HUDEP-2 (cell line): ENCODE data around the gene TUBB4B.

Experiments
- DNase-seq, 76 experiments: peaks; one replicate each; lab custom pipeline; 2025; ENCODE audit not compliant: unreplicated experiment in 76 of 76; lab: John Stamatoyannopoulos, UW

TUBB4B gene

DNA sequence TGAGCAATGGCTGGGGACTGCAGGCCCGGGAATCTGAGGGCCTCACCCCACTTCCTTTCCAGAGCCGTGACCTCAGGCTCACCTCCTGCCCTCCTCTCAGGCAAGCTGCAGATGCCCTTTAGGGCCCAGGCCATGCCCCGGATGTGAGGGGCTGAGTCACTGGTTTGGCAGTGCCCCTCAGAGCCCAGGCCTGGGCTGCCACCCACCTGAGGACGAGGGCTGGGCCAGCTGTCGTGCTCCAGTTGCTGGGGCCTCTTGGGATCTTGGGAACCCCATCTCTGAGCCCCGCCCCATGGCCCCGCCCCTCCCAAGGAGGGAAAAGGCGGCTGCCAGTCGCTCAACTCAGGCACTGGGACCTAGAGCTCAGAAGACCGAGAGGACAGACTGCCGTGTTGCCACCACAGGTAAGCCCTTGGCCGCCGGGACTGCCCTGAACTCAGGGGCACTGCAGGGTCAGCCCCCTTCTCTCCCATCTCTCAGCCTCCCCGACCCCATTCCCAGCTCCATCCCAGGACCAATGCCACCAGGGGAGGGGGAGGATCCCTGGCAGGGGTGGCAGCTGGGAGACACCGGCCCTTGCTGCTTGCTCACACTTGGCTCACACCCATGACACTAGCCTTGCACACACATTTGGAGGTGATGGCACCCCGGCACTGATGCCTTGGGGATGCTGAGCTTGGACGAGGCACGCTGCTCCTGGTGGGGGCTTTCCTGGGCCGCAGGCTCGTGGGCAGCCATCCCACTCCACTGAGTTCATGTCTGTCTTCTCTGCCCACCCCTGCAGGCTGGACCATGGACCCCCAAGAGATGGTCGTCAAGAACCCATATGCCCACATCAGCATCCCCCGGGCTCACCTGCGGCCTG, 16.0 kb upstream of the TUBB4B start, which contains the start of gene CYSRT1:
Gene CYSRT1 (plus strand): TSS at position 345 of the 865 bp plus-strand sequence. CDS start 448 bp downstream, at position 793.
- DNase-seq: peak in 4 of 76 experiments; percentile 8 to 35 (median 26)

DNA sequence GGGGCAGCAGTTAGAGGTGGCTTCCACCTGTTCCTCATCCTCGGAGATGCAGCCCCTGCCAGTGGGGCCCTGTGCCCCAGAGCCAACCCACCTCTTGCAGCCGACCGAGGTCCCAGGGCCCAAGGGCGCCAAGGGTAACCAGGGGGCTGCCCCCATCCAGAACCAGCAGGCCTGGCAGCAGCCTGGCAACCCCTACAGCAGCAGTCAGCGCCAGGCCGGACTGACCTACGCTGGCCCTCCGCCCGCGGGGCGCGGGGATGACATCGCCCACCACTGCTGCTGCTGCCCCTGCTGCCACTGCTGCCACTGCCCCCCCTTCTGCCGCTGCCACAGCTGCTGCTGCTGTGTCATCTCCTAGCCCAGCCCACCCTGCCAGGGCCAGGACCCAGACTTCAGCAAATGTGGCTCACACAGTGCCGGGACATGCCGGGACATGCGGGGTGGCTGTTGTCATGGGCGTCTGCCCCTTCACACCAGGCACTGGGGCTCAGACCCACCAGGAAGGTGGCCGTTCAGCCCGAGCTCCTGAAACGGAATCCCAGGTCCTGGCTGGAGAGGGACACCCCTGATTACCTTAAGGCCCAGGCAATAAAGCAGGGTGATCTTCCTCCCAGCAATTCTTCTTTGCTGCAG, 15.3 kb upstream of the TUBB4B start:
- no peak for DNase-seq

DNA sequence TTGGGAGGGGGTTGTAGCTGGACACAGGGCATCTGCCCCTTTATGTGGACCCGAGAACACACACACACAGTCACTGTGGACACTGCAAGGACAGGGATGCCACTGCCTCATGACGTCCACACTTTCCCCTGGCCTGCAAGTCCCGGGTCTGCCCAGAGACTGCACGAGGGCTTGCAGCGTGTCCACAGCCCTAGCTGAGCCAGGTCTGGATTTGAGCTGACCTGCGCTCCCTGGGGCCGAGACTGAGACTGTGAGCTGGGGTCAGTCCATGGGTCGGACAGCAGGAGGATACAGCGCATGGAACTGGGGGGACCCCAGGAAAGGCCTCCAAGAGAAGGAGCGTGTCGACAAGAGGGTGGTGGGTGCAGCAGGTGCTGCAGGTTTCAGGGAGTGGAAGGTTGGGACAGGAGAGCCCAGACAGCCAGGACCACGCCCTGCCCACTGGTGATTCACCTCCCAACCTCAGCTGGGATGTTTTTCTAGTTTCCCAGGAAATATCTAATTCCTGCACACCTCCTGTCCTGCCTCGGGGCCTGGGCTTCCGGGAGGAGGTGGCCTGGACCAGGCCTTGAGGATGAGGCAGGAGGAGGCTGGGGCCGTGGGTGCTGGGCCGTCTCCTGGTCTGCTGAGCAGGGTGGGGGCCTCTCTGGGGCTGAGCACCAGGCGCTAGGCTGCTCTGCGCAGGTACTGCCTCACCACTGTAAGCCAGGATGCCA, 14.6 kb upstream of the TUBB4B start:
- no peak for DNase-seq

DNA sequence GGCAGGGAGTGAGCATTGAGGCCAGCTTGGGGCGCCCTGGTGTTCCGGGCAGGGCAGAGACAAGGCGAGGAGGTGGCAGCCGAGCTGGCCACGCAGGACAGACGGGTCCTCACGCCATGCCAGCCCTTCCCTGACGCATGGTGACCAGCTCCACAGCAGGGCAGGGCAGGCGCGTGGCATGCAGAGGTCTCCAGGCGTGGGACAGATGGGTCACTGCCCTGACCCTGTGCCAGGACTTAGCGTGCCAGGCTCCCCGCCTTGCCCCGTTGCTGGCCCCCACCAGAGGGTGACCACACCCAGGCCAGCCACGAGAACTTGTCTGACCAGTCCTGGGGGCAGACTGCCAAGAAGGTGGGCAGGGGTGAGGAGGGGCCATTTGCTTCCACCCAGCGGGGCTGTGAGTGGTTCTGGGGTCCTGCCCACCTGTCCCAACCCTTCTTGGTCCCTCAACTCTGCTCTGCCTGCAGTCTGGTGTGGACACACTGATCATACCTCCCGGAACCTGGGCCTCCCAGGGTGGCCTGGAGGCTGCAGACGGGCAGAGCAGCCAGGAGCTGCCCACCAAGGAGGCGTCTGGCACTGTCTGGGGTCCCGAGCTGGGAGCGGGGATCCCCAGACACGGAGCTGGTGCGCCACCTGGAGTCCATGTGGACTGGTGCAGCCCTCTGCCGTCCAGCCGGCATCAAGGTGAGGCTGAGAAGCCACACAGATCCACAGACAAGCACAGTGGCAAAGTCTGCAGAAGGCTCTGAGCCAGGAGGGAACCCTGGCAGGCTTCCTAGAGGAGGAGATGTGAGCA, 13.8 kb upstream of the TUBB4B start, which contains the start of gene RNF224:
Gene RNF224 (plus strand): TSS at position 449 of the 799 bp plus-strand sequence. CDS start 834 bp downstream, outside the sequence.
- DNase-seq: peak in 69 of 76 experiments; percentile 17 to 83 (median 61)

DNA sequence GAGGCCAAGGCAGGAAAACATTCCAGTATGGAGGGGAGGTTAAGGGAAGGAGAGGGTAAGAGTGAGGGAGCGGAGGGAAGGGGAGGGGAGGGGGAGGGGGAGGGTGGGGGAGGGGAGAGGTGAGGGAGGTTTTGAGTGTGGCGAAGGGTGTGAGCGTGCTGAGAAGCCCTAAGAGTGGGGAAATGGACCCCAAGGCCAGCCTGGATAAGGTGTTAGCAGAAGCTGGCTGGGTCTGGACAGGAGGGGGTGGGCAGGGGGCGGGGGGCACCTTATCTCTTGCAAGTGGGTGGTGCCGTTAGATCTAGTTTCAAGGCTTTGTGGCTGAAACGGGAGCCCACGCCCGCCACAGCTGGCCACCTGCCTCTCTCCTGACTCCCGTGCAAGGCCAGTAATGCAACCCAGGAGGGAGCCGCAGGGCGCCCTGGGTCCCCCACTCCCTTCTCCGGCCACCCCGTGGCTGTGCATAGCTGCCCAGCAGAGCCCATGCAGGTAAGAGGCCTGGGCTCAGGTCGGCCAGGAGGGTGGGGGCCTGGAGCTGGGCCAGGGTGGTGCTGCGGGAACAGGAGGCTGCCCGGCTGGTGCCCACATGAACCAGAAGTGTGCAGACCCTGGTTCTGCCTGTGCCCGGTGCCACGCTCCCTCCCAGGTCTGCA, 13.1 kb upstream of the TUBB4B start:
- no peak for DNase-seq

DNA sequence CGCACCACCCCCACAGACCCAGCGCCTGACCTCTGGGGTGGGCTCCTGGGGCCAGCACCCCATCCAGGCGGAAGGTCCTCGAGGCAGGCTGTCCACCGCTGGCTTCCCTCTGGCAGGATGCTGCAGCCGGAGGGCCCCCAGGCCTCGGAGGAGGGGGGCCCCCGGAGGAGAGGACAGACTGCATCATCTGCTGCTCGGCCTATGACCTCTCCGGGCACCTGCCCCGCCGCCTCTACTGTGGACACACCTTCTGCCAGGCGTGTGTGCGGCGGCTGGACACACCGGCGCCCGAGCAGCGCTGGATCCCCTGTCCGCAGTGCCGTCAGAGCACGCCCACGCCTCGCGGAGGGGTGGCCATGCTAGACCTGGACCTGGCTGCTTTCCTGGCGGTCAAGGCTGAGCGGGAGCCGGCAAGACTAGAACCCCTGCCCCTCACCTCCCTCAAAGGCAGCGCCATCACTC, 12.6 kb upstream of the TUBB4B start:
- DNase-seq: no peak

DNA sequence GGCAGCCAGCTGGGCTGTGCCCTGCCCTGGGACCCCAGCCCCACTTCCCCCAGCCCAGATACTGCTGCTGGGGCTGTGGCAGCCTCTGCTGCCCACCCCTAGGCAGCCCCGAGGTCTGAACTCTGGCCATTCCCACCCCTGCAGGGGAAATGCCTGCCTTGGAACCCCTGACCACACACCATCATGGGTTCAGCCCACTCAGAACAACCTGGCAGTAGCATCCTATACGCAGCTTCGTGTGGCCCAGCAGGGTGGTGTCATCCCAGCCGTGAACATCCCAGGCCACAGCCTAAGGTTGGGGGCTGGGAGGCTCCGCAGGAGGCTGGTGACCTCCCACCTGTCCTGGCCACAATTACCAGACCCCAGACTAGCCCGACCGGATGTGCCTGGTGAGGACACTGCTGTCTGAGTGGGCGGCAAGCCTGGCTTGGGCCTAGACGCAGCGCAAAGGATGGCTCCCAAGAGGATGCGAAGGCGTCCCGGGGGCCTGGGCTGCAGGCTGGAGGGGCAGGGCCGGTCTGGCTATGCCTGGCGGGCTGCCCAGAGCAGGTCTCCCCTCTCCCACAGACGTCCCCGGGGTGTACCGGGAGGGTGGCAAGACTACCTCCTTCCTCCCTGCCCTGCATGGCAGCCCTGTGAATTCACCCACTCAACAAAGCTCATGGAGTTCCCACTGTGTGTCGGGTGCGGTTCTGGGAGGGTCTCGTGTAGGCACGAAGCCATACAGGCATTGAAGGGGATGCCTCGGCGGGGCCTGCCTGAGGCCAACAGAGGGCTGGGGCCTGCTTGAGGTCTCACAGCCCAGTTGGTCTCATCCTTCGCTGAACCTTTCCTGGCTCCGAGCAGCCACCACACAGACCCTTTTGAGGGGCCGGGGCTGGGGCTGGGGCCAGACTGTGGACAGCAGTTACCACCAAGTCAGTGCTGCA, 11.9 kb upstream of the TUBB4B start:
- no peak for DNase-seq

DNA sequence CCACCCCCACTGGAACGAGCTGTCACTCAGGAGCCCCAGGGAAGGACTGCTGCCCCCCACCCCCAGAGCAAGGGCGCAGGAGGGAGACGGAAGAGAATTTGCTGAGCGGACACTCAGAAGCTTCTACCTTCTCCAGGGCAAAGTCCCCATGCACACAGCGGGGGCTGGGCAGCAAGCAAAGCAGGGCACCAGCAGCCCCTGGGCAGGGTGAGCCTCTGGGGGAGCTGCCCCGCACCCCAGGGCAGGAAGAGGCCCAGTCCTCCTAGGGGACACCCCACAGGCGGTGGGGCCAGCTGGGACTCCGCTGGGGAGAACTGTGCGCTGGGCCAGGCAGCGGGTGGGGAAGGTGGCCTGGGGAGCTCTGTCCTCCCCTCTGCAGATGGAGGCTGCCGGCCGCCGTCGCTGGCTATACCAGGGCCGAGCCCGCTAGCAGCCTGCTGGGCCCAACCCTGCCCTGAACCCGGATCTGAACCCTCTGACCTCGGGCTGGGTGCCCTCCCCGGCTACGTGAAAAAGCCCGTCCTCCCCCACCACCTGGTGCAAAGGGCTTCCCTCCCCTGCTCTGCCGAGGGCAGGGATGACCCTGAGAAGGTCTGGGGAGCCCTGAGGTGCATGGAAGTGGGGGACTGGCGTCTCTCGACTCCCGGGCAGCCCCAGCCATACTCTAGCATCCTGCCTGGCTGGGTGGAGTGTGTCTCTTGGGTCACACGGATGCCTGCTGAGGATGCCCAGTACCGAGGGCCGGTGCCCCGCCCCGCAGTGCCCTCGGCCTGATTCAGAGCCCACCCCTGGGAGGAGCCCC, 11.0 kb upstream of the TUBB4B start:
- no peak for DNase-seq

DNA sequence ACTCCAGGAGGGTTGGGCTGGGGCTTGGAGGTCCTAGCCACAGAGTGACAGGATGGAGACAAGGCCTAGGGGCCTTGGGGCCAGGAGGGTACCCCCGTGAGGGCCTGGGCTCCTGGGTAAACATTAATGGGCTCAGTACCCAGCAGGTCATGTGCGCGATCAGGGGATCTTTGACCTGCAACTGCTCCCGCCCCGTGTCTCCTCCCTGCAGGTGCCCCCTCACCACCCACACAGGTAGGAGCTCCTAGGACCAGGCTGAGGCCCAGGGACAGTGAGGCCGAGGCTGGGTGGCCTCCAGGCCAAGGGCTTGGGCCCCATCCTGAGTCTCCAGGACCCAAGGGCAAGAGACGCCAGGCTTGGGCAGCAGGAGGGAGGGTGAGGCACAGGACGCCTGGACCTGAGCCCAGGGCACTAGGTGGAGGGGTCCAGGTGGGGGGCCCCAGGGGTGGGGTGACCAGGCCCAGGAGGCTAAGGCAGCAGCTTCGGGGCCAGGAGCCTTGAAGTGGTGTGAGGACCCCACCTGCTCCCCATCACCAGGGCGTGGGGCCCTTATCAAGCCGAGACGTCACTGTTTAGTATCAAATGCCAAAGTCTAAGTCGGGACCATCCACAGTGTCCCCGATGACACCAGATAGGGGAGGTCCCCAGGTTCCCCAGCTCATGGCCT, 10.2 kb upstream of the TUBB4B start, which contains the start of gene SLC34A3:
Gene SLC34A3 (plus strand): TSS at position 197 of the 667 bp plus-strand sequence. CDS start 802 bp downstream, outside the sequence.
- no peak for DNase-seq

DNA sequence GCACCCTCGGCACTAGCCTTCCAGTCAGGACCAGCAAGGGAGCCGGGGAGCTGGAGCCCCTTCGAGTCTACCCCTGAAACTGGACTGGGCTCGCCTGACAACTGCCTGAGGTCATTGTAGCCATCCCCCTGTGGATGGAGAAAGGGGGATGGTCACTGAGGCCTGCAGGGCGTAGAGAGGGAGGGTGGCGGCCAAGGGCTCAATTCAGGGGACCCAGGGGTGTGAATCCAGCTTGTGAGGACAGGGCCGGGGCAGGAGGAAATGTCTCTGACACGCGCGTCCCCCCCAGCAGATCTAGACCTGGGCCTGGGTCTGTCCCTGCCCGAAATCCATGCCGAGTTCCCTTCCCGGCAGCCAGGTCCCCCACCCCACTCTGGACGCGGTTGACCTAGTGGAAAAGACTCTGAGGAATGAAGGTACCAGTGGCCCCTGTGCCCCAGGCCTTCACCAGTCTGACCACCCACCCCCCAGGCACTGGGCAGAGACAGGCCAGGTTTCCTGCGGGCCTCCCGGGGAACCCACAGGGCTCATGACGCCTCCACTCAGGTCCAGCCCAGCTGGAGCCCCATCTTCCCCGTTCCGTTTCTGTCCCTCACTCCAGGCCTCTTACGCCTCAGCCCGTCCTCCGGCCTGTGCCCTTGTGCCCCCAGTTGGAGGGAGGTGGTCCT, 9.6 kb upstream of the TUBB4B start:
- DNase-seq: no peak

DNA sequence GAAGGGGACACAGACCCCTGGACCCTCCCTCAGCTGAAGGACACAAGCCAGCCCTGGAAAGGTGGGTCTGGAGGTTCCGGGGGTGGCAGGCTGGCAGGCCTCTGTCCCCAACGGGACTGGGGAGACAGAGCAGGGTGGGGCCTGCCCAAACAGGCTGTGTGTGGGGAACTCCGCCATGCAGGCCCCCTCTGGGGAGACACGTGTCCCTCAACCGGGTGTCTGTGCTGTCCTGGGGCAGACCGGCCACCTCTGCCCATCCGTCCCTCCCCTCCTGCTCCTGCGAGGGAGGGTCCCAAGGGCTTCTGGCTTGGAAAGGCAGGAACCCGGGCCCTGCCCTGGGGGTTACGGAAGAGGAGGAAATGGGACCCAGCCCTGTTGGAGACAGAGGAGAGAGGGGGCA, 9.0 kb upstream of the TUBB4B start:
- no peak for DNase-seq

DNA sequence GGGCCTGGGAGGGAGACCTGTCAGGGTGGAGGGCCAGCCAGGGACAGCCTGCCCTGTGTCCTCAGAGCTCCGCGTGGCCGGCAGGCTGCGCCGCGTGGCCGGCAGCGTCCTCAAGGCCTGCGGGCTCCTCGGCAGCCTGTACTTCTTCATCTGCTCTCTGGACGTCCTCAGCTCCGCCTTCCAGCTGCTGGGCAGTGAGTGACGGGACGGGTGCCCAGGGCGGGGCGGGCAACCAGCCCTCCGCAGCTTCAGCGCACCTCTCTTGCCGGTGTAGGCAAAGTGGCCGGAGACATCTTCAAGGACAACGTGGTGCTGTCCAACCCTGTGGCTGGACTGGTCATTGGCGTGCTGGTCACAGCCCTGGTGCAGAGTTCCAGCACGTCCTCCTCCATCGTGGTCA, 8.6 kb upstream of the TUBB4B start:
- no peak for DNase-seq

DNA sequence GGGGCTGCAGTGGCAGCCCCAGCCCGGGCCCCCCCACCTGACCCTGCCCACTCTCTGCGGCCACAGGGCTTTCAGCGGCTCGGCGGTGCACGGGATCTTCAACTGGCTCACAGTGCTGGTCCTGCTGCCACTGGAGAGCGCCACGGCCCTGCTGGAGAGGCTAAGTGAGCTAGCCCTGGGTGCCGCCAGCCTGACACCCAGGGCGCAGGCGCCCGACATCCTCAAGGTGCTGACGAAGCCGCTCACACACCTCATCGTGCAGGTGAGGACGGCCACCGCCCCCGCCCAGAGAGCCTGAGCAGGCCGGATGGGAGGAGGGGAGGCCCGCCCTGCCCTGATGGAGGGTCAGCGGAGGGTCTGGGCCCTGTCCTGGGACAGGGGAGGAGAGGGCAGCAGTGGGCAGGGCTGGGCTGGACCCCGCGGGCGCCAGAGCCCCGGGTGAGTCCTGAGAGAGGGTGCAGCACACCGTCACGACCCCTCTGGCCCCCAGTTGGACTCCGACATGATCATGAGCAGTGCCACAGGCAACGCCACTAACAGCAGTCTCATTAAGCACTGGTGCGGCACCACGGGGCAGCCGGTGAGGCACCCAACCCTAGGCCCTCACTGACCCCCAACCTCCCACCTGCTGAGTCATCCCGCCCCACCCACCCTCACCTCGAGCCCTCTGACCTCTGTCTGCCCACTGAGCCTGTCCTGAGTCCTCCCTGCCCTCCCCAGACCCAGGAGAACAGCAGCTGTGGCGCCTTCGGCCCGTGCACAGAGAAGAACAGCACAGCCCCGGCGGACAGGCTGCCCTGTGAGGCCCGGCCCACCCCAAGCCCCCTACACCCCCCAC, 7.7 kb upstream of the TUBB4B start:
- DNase-seq: no peak

DNA sequence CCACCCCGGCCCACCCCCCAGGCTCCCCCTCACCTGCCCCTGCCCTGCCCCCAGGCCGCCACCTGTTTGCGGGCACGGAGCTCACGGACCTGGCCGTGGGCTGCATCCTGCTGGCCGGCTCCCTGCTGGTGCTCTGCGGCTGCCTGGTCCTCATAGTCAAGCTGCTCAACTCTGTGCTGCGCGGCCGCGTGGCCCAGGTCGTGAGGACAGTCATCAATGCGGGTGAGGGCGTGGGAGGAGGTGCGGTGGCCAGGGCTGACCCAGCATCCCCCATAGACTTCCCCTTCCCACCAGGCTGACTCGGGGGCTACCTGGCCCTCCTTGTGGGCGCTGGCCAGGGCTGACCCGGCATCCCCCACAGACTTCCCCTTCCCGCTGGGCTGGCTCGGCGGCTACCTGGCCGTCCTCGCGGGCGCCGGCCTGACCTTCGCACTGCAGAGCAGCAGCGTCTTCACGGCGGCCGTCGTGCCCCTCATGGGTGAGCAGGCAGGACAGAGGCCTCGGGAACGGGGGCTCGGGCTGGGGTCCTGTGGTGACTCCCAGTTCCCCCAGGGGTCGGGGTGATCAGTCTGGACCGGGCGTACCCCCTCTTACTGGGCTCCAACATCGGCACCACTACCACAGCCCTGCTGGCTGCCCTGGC, 6.9 kb upstream of the TUBB4B start:
- DNase-seq: no peak

DNA sequence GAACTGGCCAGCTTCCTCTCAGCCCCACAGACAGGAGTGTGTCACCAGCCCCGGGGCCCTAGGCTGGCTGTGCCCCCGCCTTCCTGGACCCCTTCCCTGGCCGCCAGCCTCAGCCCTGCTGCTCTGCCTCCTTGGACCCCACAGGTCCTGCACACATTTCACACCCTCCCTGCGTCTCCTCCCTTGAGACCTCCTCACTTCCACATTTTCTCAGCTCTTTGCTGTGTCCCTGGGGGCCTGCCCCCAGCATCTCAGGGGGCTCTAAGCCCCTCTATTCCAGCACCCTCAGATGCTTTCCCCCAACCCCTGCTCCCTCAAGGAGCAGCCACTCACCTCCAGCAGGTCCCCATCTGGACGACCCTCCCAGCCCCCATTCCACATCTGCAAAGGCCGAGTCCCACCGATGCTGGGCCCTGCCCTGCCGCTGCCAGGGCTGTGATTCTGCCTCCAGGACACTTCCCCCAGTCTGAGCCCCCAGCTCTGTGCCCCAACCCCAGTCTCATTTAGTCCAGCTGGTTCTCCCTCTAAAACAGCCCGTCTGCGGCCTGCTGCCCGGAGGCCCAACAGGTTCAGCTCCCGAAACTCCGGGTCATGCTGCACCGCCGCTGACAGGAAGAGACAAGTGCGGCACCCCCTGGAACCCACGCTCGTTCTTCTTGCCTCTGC, 6.2 kb upstream of the TUBB4B start:
- DNase-seq: no peak
